GM06990 (cell line): ENCODE data around the gene PNLIPRP3.

Experiments
- DNase-seq: peaks from one replicate; pipeline ENCODE4 v3.0.0-alpha.2; 2011; ENCODE audit not compliant: insufficient read length; ENCODE audit errors: extremely low read depth
- H3K27me3 ChIP-seq: replicated peaks from 2 replicates; pipeline ENCODE4 v1.6.0; 2011; ENCODE audit warnings: low read length; ENCODE audit not compliant: control insufficient read depth, insufficient read depth
- H3K36me3 ChIP-seq: 2 replicates; pipeline ENCODE4 v1.5.1; 2011; ENCODE audit warnings: low read length; ENCODE audit not compliant: control insufficient read depth, insufficient read depth
- H3K4me3 ChIP-seq: replicated peaks from 2 replicates; pipeline ENCODE4 v1.5.1; 2011; ENCODE audit warnings: low read depth, mild to moderate bottlenecking, control low read depth, low read length
- CTCF ChIP-seq: IDR thresholded peaks from 2 replicates; pipeline ENCODE4 v1.5.1; 2011; ENCODE audit warnings: low read length, control low read depth, mild to moderate bottlenecking, inconsistent platforms; ENCODE audit not compliant: insufficient read depth, poor library complexity, severe bottlenecking

The PNLIPRP3 gene

GRCh38 chr10:116466715-116467422 lies 39.2 kb downstream of the PNLIPRP3 start:
- no peak overlapping the region for H3K4me3 ChIP-seq
- DNase-seq = no peak
- no peaks in the 10 kb centered on the region for H3K27me3 ChIP-seq
- no peak for TF ChIP-seq CTCF
- no peaks in the 10 kb centered on the region for H3K36me3 ChIP-seq

- no peak for TF ChIP-seq CTCF
- no peak for DNase-seq
- Histone ChIP-seq H3K4me3 (no peak overlapping the region), H3K36me3 (no peaks in the 10 kb centered on the region), H3K27me3 (no peaks in the 10 kb centered on the region)
Observed at GRCh38 chr10:116469437-116469836, 41.8 kb downstream of the PNLIPRP3 start.

GRCh38 chr10:116470071-116470470 lies 42.4 kb downstream of the PNLIPRP3 start:
- Histone ChIP-seq H3K4me3 (no peak overlapping the region), H3K27me3 (no peaks in the 10 kb centered on the region), H3K36me3 (no peaks in the 10 kb centered on the region)
- TF ChIP-seq CTCF = no peak
- no peak for DNase-seq

- TF ChIP-seq CTCF = peak; percentile 51
Observed at GRCh38 chr10:116470768-116471415, 43.2 kb downstream of the PNLIPRP3 start.

GRCh38 chr10:116472891-116473290 lies 45.2 kb downstream of the PNLIPRP3 start:
- Histone ChIP-seq H3K36me3 (no peaks in the 10 kb centered on the region), H3K27me3 (no peaks in the 10 kb centered on the region), H3K4me3 (no peak overlapping the region)
- DNase-seq = no peak
- TF ChIP-seq CTCF = no peak

More at GRCh38 chr10:116470768-116471415, 43.2 kb downstream of the PNLIPRP3 start:
- Histone ChIP-seq H3K4me3 (no peak overlapping the region), H3K36me3 (no peaks in the 10 kb centered on the region), H3K27me3 (no peaks in the 10 kb centered on the region)
- no peak for DNase-seq
